ENCODE measurements around the gene AKAP1.

DNA sequence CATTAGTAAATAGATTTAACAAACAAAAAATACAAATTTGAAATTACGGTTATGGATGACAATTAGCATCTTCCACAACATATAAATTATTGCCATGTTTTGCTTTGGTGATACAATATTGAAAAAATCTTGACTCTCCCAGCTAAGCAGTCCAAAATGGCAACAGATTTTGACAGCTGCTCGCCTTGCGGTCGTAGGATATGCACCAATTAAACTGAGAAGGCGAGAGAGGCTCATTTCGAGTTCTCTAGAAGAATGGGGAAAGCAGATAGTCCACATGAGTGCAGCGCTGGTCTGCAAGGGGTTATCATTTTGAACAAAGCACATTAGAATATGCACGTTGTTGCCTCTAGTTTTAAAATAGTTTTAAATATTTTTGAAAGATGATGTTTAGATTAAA, 55.3 kb downstream of the AKAP1 start:
- TF ChIP-seq CTCF (IDR thresholded peaks at IDR 0.05) (no peak), POLR2A (IDR thresholded peaks at IDR 0.05) (no peak)
